Caco-2 (cell line): ENCODE results near the gene TPD52L1. TPM values are rescaled to one million over a fixed set of nuclear protein-coding genes. Genes with fewer than 3 reads are reported as not detected.

Experiments
- BruUV-seq: library from RNA; stranded (reverse); fragments of 400-500 nt; replicated peaks from 2 replicates; lab custom pipeline; 2021; lab: Mats Ljungman, UMichigan
- CTCF ChIA-PET: fragments of 300-600 bp; sonication (Branson Sonifier 250); formaldehyde crosslinking; loops from one replicate; lab custom pipeline; 2022; ENCODE audit warnings: antibody characterized with exemption; lab: Charles Lee
- POLR2A ChIA-PET: fragments of 300-600 bp; sonication (Branson Sonifier 250); formaldehyde crosslinking; loops from one replicate; lab custom pipeline; 2022; ENCODE audit warnings: antibody characterized with exemption; lab: Charles Lee
- DNase-seq, 2 experiments: peaks; one replicate each; pipeline versions ENCODE4 v3.0.0 to v3.0.0-alpha.2; 2020 to 2022
- H3K27me3 ChIP-seq: replicated peaks from 2 replicates; pipeline ENCODE4 v1.6.0; 2011; ENCODE audit warnings: low read length; ENCODE audit not compliant: control insufficient read depth, insufficient read depth
- H3K36me3 ChIP-seq: 2 replicates; pipeline ENCODE4 v1.5.1; 2011; ENCODE audit warnings: low read length; ENCODE audit not compliant: control insufficient read depth, insufficient read depth
- H3K4me1 ChIP-seq: fragments of 250-450 bp; sonication (Bioruptor Pico); 2 replicates; pipeline ENCODE4 v1.5.1; 2020; ENCODE audit warnings: mild to moderate bottlenecking
- H3K4me3 ChIP-seq: 2 replicates; pipeline ENCODE4 v1.5.1; 2011; ENCODE audit warnings: low read depth, mild to moderate bottlenecking, control low read depth, low read length
- H3K9me3 ChIP-seq: fragments of 250-450 bp; sonication (Bioruptor Pico); 2 replicates; pipeline ENCODE4 v1.5.1; 2020; ENCODE audit warnings: mild to moderate bottlenecking, moderate library complexity
- H3K27ac Mint-ChIP-seq: one replicate; pipeline ENCODE4 v1.8.0; 2022; ENCODE audit warnings: mixed read lengths; ENCODE audit not compliant: unreplicated experiment
- H3K27me3 Mint-ChIP-seq: one replicate; pipeline ENCODE4 v1.8.0; 2022; ENCODE audit warnings: mixed read lengths; ENCODE audit not compliant: insufficient read depth, unreplicated experiment
- H3K36me3 Mint-ChIP-seq: one replicate; pipeline ENCODE4 v1.8.0; 2022; ENCODE audit warnings: mild to moderate bottlenecking, mixed read lengths; ENCODE audit not compliant: insufficient read depth, unreplicated experiment
- H3K4me1 Mint-ChIP-seq: one replicate; pipeline ENCODE4 v1.8.0; 2022; ENCODE audit warnings: low read depth, mixed read lengths; ENCODE audit not compliant: unreplicated experiment
- H3K4me3 Mint-ChIP-seq: one replicate; pipeline ENCODE4 v1.8.0; 2022; ENCODE audit warnings: mild to moderate bottlenecking, moderate library complexity, mixed read lengths; ENCODE audit not compliant: unreplicated experiment
- H3K9me3 Mint-ChIP-seq: one replicate; pipeline ENCODE4 v1.8.0; 2022; ENCODE audit warnings: mixed read lengths; ENCODE audit not compliant: unreplicated experiment
- CTCF ChIP-seq, 2 experiments: fragments of 200-600 bp in 1 of 2; IDR thresholded peaks; 1 replicate in 1 of 2; 2 replicates in 1 of 2; pipeline versions ENCODE4 v1.5.1 to v1.8.0; 2011 to 2022; ENCODE audit warnings: antibody characterized with exemption in 1 of 2, control low read depth in 1 of 2, inconsistent platforms in 1 of 2, low read depth in 1 of 2, low read length in 1 of 2, mild to moderate bottlenecking in 1 of 2, moderate library complexity in 1 of 2; ENCODE audit not compliant: insufficient read depth in 1 of 2, severe bottlenecking in 1 of 2, unreplicated experiment in 1 of 2
- intact Hi-C: fragments of 100-400 bp; cut with micrococcal nuclease; formaldehyde crosslinking; loops from one replicate; pipeline ENCODE4 v1.10.0; 2022; ENCODE audit not compliant: unreplicated experiment
- total RNA-seq: library from RNA; stranded (reverse); gene quantifications from 2 replicates; pipeline ENCODE4 v1.2.3, GENCODE V29; 2022

Gene TPD52L1
- total RNA-seq, 1 experiment from 2014 or later = 83.9 TPM

DNA sequence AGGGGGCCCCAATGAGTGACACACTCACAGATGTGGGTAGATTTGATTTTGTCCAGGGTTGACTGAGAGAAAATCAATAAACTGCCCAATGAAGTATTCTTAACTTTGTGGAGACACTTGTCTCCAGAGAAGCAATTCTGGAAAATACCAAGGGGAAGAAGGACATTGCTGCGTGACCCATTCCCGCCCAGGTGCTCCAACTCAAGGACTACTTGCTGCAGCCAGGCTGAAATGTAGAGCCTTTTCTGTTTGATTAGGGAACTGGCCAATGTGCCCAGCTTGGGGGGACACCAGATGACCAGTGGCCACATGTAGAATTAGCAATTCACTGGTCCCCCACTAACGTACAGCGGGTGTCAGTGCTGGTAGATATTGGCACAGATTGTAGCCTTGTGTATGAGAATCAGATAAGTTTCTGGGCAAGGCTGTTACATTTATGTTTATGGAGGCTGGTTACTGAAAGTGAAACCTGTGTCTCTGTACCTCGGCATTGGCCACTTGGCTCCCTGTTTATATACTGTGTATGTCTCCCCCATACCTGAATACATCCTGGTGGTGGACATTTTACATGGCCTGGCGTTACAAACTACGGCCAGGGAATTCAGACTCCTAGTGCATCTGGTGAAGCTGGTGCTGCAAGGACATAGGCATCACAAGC lies 115.9 kb downstream of the TPD52L1 start:
- Histone ChIP-seq H3K9me3 (no peaks in the 10 kb centered on the region), H3K4me1 (no peaks in the 10 kb centered on the region), H3K4me3 (no peak overlapping the region), H3K36me3 (peaks cover 1% of the 10 kb centered on the region; the same call in 1 of the 2 replicates), H3K27me3 (no peaks in the 10 kb centered on the region)
- Mint-ChIP-seq H3K27ac (no peak overlapping the region), H3K4me3 (no peak overlapping the region), H3K36me3 (no peaks in the 10 kb centered on the region), H3K9me3 (no peaks in the 10 kb centered on the region), H3K27me3 (no peaks in the 10 kb centered on the region), H3K4me1 (no peaks in the 10 kb centered on the region)
- BruUV-seq = no TSS peak
- intact Hi-C loops = loop anchor here (5.0 kb wide), 1 partner anchor 117 kb away; the partner anchor contains the start of gene TPD52L1
- DNase-seq = no peak
- no peak for TF ChIP-seq CTCF (IDR thresholded peaks at IDR 0.05; ENCODE audit: insufficient read depth in 1 of 2, low read depth in 1 of 2, low read length in 1 of 2, severe bottlenecking in 1 of 2, unreplicated experiment in 1 of 2)
- POLR2A ChIA-PET = no interaction called here
- CTCF ChIA-PET = no interaction called here

DNA sequence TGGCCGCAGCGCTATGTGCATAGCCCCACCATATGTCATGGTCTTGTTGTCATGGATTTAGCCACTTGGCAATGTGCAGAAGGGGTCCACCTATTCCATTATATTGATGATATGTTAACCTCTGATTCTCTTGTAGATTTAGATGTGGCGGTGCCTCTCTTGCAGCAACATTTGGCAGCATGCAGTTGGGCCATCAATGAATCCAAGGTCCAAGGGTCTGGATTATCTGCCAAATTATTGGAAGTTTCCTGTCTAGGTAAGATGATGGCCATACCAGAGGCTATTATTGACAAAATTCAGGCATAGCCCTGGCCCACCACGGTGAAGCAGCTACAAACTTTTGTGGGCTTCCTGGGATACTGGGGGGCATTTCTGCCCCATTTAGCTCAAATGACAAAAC lies 116.8 kb downstream of the TPD52L1 start:
- H3K9me3 Mint-ChIP-seq = no peaks in the 10 kb centered on the region
- H3K4me1 Mint-ChIP-seq = no peaks in the 10 kb centered on the region
- peaks cover 1% of the 10 kb centered on the region; the same call in 1 of the 2 replicates for H3K36me3 ChIP-seq
- no peak overlapping the region for H3K27ac Mint-ChIP-seq
- no TSS peak for BruUV-seq
- CTCF ChIA-PET = interaction anchor here (0.6 kb wide), 1 partner anchor 68 kb away, joined by 3 read pairs; no protein-coding TSS in a partner anchor
- intact Hi-C loops = no loop called here
- H3K4me3 ChIP-seq = no peak overlapping the region
- no peak for DNase-seq
- no peak for TF ChIP-seq CTCF (IDR thresholded peaks at IDR 0.05; ENCODE audit: insufficient read depth in 1 of 2, low read depth in 1 of 2, low read length in 1 of 2, severe bottlenecking in 1 of 2, unreplicated experiment in 1 of 2)
- H3K4me3 Mint-ChIP-seq = no peak overlapping the region
- no peaks in the 10 kb centered on the region for H3K9me3 ChIP-seq
- no peaks in the 10 kb centered on the region for H3K27me3 ChIP-seq
- no peaks in the 10 kb centered on the region for H3K27me3 Mint-ChIP-seq
- H3K36me3 Mint-ChIP-seq = no peaks in the 10 kb centered on the region
- no peaks in the 10 kb centered on the region for H3K4me1 ChIP-seq
- POLR2A ChIA-PET = no interaction called here

DNA sequence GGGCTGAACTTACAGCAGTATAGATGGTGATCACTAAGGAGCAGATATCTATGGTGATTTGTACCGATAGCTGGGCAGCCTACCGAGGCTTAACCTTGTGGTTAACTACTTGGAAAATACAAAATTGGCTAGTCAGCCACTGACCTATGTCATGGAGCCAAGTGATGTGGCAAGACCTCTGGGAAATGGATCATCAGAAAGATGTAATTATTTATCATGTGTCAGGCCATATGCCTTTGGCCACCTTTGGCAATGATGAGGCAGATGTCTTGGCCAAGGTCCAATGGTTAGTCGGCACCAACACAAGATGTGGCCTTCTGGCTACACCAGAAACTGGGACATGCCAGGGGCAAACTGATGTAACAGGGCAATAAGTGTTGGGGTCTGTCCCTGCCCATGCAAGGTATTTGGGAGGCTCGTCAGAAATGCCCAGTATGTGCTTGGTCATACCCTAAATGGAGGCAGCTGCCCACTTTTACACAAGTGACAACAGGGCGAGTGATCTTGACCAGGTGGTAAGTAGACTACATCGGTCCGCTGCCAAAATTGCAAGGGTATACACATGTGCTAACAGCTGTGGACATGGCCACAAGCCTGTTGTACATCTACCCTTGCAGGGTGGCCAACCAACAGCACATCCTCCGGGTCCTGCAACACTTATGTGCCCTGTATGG lies 118.0 kb downstream of the TPD52L1 start:
- intact Hi-C loops = no loop called here
- Mint-ChIP-seq H3K9me3 (no peaks in the 10 kb centered on the region), H3K4me1 (no peaks in the 10 kb centered on the region), H3K27ac (no peak overlapping the region), H3K27me3 (no peaks in the 10 kb centered on the region), H3K36me3 (no peaks in the 10 kb centered on the region), H3K4me3 (no peak overlapping the region)
- H3K4me3 ChIP-seq = no peak overlapping the region
- POLR2A ChIA-PET = no interaction called here
- BruUV-seq = no TSS peak
- DNase-seq = no peak
- no peaks in the 10 kb centered on the region for H3K27me3 ChIP-seq
- peaks cover 1% of the 10 kb centered on the region; the same call in 1 of the 2 replicates for H3K36me3 ChIP-seq
- H3K9me3 ChIP-seq = no peaks in the 10 kb centered on the region
- CTCF ChIA-PET = no interaction called here
- no peak for TF ChIP-seq CTCF (IDR thresholded peaks at IDR 0.05; ENCODE audit: insufficient read depth in 1 of 2, low read depth in 1 of 2, low read length in 1 of 2, severe bottlenecking in 1 of 2, unreplicated experiment in 1 of 2)
- no peaks in the 10 kb centered on the region for H3K4me1 ChIP-seq
